GM12878 (cell line): Measurements from ENCODE around the gene CFAP410. TPM values are rescaled to one million over a fixed set of nuclear protein-coding genes. Genes with fewer than 3 reads are reported as not detected.

Experiments
- ATAC-seq: fragments of 200-7000 bp; cut with Tn5 transposase; 3 replicates; pipeline ENCODE4 v1.9.1; 2020; ENCODE audit warnings: mild to moderate bottlenecking, moderate library complexity
- BruUV-seq: library from RNA; stranded (reverse); fragments of 400-500 nt; replicated peaks from 2 replicates; lab custom pipeline; 2021; lab: Mats Ljungman, UMichigan
- CTCF ChIA-PET: fragments of 300-600 bp; sonication (Branson Sonifier 250); formaldehyde crosslinking; extraction: SDS; loops from one replicate; lab custom pipeline; 2021; ENCODE audit warnings: inconsistent platforms; lab: Yijun Ruan, JAX
- POLR2A ChIA-PET: fragments of 350-600 bp; formaldehyde crosslinking; extraction: SDS; loops from one replicate; lab custom pipeline; 2021; ENCODE audit warnings: inconsistent platforms; lab: Charles Lee
- RAD21 ChIA-PET: fragments of 300-600 bp; sonication (Branson Sonifier 250); formaldehyde crosslinking; loops from one replicate; lab custom pipeline; 2023; ENCODE audit warnings: antibody characterized with exemption; ENCODE audit not compliant: unreplicated experiment; lab: Charles Lee
- SMC1A ChIA-PET: fragments of 300-600 bp; sonication (Branson Sonifier 250); formaldehyde crosslinking; loops from one replicate; lab custom pipeline; 2023; ENCODE audit not compliant: unreplicated experiment, uncharacterized antibody; lab: Charles Lee
- DNase-seq: peaks from one replicate; pipeline ENCODE4 v3.0.0-alpha.2; 2011; ENCODE audit warnings: low read depth, low spot score
- FAIRE-seq: peaks from 3 replicates; lab custom pipeline; 2011; peaks lifted over from hg19 to GRCh38; lab: Jason Lieb, UNC
- H2AFZ ChIP-seq: 2 replicates; pipeline ENCODE4 v1.6.0; 2011; ENCODE audit warnings: low read depth, low read length, control low read depth; ENCODE audit not compliant: control insufficient read depth
- H3K27ac ChIP-seq: 2 replicates; pipeline ENCODE4 v1.5.1; 2011; ENCODE audit warnings: control low read depth; ENCODE audit not compliant: control insufficient read depth, insufficient read depth
- H3K27me3 ChIP-seq, 2 experiments: replicated peaks in 1 of 2; 2 replicates each; pipeline versions ENCODE4 v1.6.0 to v1.6.1; 2011; ENCODE audit warnings: low read length in 1 of 2; ENCODE audit not compliant: control insufficient read depth in 2 of 2, insufficient read depth in 2 of 2
- H3K36me3 ChIP-seq, 2 experiments: 2 replicates each; pipeline ENCODE4 v1.5.1; 2011; ENCODE audit warnings: low read length in 1 of 2; ENCODE audit not compliant: control insufficient read depth in 2 of 2, insufficient read depth in 2 of 2
- H3K4me1 ChIP-seq: 2 replicates; pipeline ENCODE4 v1.6.1; 2011; ENCODE audit warnings: mild to moderate bottlenecking, low read length, moderate library complexity, mixed read lengths; ENCODE audit not compliant: control insufficient read depth, insufficient read depth
- H3K4me2 ChIP-seq: 2 replicates; pipeline ENCODE4 v1.6.0; 2011; ENCODE audit warnings: control low read depth; ENCODE audit not compliant: control insufficient read depth, insufficient read depth
- H3K4me3 ChIP-seq: fragments of 200-600 bp; sonication (generic); 2 replicates; pipeline ENCODE4 v1.5.1; 2016
- H3K79me2 ChIP-seq: 2 replicates; pipeline ENCODE4 v1.6.0; 2011; ENCODE audit warnings: low read length; ENCODE audit not compliant: control insufficient read depth, insufficient read depth
- H3K9ac ChIP-seq: 2 replicates; pipeline ENCODE4 v1.8.0; 2011; ENCODE audit warnings: low read length, control low read depth, mixed read lengths; ENCODE audit not compliant: control insufficient read depth, insufficient read depth
- H3K9me3 ChIP-seq: replicated peaks from 3 replicates; pipeline ENCODE4 v1.5.1; 2011; ENCODE audit warnings: mild to moderate bottlenecking, low read length; ENCODE audit not compliant: control insufficient read depth, insufficient read depth
- H4K20me1 ChIP-seq: 2 replicates; pipeline ENCODE4 v1.6.0; 2011; ENCODE audit not compliant: control insufficient read depth, insufficient read depth
- CEBPB ChIP-seq, 2 experiments: fragments of 150-350 bp in 1 of 2; IDR thresholded peaks; 2 replicates each; pipeline ENCODE4 v1.6.1; 2012 to 2014; ENCODE audit warnings: low read depth in 2 of 2, low read length in 2 of 2, borderline replicate concordance in 1 of 2, inconsistent platforms in 1 of 2
- CTCF ChIP-seq, 3 experiments: IDR thresholded peaks in 2 of 3; conservative IDR thresholded peaks in 1 of 3; 2 replicates each; pipeline ENCODE4 v1.5.1; 2011; ENCODE audit warnings: low read depth in 3 of 3, low read length in 3 of 3, mild to moderate bottlenecking in 3 of 3, control low read depth in 2 of 3, moderate library complexity in 2 of 3, inconsistent platforms in 1 of 3, mixed read lengths in 1 of 3; ENCODE audit not compliant: control insufficient read depth in 2 of 3, insufficient read depth in 1 of 3; ENCODE audit errors: extremely low read depth in 1 of 3
- HCFC1 ChIP-seq: fragments of 150-350 bp; IDR thresholded peaks from 2 replicates; pipeline ENCODE4 v1.6.1; 2014; ENCODE audit warnings: low read length
- KAT2A ChIP-seq: conservative IDR thresholded peaks from 2 replicates; pipeline ENCODE4 v1.6.1; 2011; ENCODE audit warnings: low read depth, low read length; ENCODE audit not compliant: control insufficient read depth
- LARP7 ChIP-seq: fragments of 450-650 bp; IDR thresholded peaks from 2 replicates; pipeline ENCODE4 v1.6.1; 2017; ENCODE audit warnings: mild to moderate bottlenecking
- MYB ChIP-seq: fragments of 150-350 bp; IDR thresholded peaks from 2 replicates; pipeline ENCODE4 v1.6.1; 2014; ENCODE audit warnings: mild to moderate bottlenecking, low read depth, low read length, borderline replicate concordance
- RUNX3 ChIP-seq: IDR thresholded peaks from 2 replicates; pipeline ENCODE4 v1.6.1; 2012; ENCODE audit warnings: low read length, inconsistent platforms
- SP1 ChIP-seq: IDR thresholded peaks from one replicate; pipeline ENCODE4 v1.6.1; 2011; ENCODE audit warnings: low read depth, low read length
- SREBF1 ChIP-seq: IDR thresholded peaks from 2 replicates; pipeline ENCODE4 v1.6.1; 2012; ENCODE audit warnings: mild to moderate bottlenecking, low read length
- TBL1XR1 ChIP-seq: IDR thresholded peaks from 2 replicates; pipeline ENCODE4 v1.6.1; 2012; ENCODE audit warnings: low read depth, low read length, improper control_type of control experiment
- TCF3 ChIP-seq: IDR thresholded peaks from 2 replicates; pipeline ENCODE4 v1.6.1; 2012; ENCODE audit warnings: low read depth, mild to moderate bottlenecking, low read length, borderline replicate concordance; ENCODE audit not compliant: insufficient read depth
- WGBS: methylation state at CpG from one replicate; pipeline ENCODE4 v1.1.6; 2016; ENCODE audit warnings: low lambda C conversion rate; ENCODE audit not compliant: insufficient replicate concordance, insufficient coverage; ENCODE audit errors: missing lambda C conversion rate; 5-methylcytosine and 5-hydroxymethylcytosine counted together
- in situ Hi-C: fragments of 300-500 bp; cut with MboI; formaldehyde crosslinking; loops from 9 replicates; pipeline ENCODE4 v1.14.3; 2018; ENCODE audit warnings: mixed read lengths
- intact Hi-C: fragments of 100-400 bp; cut with micrococcal nuclease; formaldehyde crosslinking; loops from one replicate; pipeline ENCODE4 v1.14.2; 2022; ENCODE audit not compliant: unreplicated experiment
- polyA plus RNA-seq, 11 experiments: library from polyadenylated mRNA; depleted of rRNA in 4 of 11; unstranded in 6 of 11; stranded (reverse) in 5 of 11; fragments of >200 nt; fragmentation: Nextera tagmentation in 4 of 11; fragmentation: Illumina TruSeq in 1 of 11; extraction: Ambion mirVana in 4 of 11; extraction: Trizol in 1 of 11; gene quantifications; 1 replicate in 1 of 11; 2 replicates in 10 of 11; pipeline versions ENCODE4 v1.2.1 to v1.2.3, GENCODE V29; 2011 to 2016; ENCODE audit warnings: inconsistent platforms in 2 of 11, missing spikeins in 2 of 11, low read depth in 1 of 11
- total RNA-seq, 4 experiments: library from RNA; depleted of rRNA in 3 of 4; stranded (reverse); fragments of >200 nt in 3 of 4; fragmentation: Illumina TruSeq in 1 of 4; extraction: Trizol in 1 of 4; gene quantifications; 2 replicates each; pipeline versions ENCODE4 v1.2.1 to v1.2.3, GENCODE V29; 2013 to 2021

CFAP410 gene
- total and polyA plus RNA-seq, 10 of the 15 experiments (the other 5 are each of a cell fraction or from before 2014, with no cell fraction given), result 0.14 to 24.8 (median 11.3) TPM

GRCh38 chr21:44377922-44378645 is 38.9 kb upstream of the CFAP410 start:
- no peaks in the 10 kb centered on the region for H3K79me2 ChIP-seq
- CTCF ChIA-PET, result interaction anchor here (0.5 kb wide), 1 partner anchor 1058 kb away, joined by 3 read pairs; no protein-coding TSS in a partner anchor
- intact Hi-C loops, result no loop called here

GRCh38 chr21:44377201-44377921 is 38.2 kb upstream of the CFAP410 start:
- Histone ChIP-seq H3K36me3 (no peaks in the 10 kb centered on the region; a peak in 1 of 4 replicates), H3K79me2 (no peaks in the 10 kb centered on the region)

More at GRCh38 chr21:44377922-44378645, 38.9 kb upstream of the CFAP410 start:
- no peak for TF ChIP-seq SREBF1
- no peak for TF ChIP-seq SP1
- no peak for TF ChIP-seq TCF3
- no peak for TF ChIP-seq CEBPB (IDR thresholded peaks at IDR 0.05; ENCODE audit: borderline replicate concordance in 1 of 2, low read depth in 2 of 2, low read length in 2 of 2)
- TF ChIP-seq MYB, result no peak
- TF ChIP-seq HCFC1, result no peak
- BruUV-seq, result no TSS peak
- no peak for DNase-seq
- Histone ChIP-seq H3K4me1 (peaks cover 3% of the 10 kb centered on the region; the same call in 1 of the 2 replicates), H3K9me3 (peaks cover 5% of the 10 kb centered on the region; the same call in 1 of the 3 replicates), H3K27me3 (no peaks in the 10 kb centered on the region), H3K36me3 (no peaks in the 10 kb centered on the region; a peak in 1 of 4 replicates), H3K9ac (no peak overlapping the region), H2AFZ (no peak overlapping the region), H3K4me2 (no peak overlapping the region), H4K20me1 (no peaks in the 10 kb centered on the region), H3K4me3 (no peak overlapping the region), H3K27ac (no peak overlapping the region)
- in situ Hi-C loops, result loop anchor here (5.0 kb wide), 1 partner anchor 74 kb away; no protein-coding TSS in a partner anchor
- no peak for ATAC-seq
- RAD21 ChIA-PET, result no interaction called here
- no peak for FAIRE-seq
- POLR2A ChIA-PET, result no interaction called here
- SMC1A ChIA-PET, result no interaction called here
- WGBS, result 74% methylated on average over 21 of the region's 22 CpGs

More at GRCh38 chr21:44377201-44377921, 38.2 kb upstream of the CFAP410 start:
- Histone ChIP-seq H4K20me1 (no peaks in the 10 kb centered on the region), H3K9ac (no peak overlapping the region), H3K27me3 (no peaks in the 10 kb centered on the region), H3K4me2 (no peak overlapping the region), H3K9me3 (no peaks in the 10 kb centered on the region; the same call in 2 of the 3 replicates)
- intact Hi-C loops, result no loop called here
- 69% methylated on average over 24 of the region's 24 CpGs for whole genome bisulfite sequencing
- no peak for ATAC-seq
- TF ChIP-seq LARP7 (no peak), TBL1XR1 (no peak), RUNX3 (no peak), CTCF (IDR thresholded peaks at IDR 0.05 in 2 of 3, conservative IDR thresholded peaks at IDR 0.05 in 1 of 3; ENCODE audit: control insufficient read depth in 2 of 3, extremely low read depth in 1 of 3, insufficient read depth in 1 of 3, low read depth in 3 of 3, low read length in 3 of 3) (peak in 1 of 3 experiments; percentile 8; a peak in 1 of 6 replicates), KAT2A (no peak)
- TF ChIP-seq, all 136 proteins: peak for 1
- no TSS peak for BruUV-seq
- FAIRE-seq (no peak), DNase-seq (no peak)
- Histone ChIP-seq H3K4me1 (peaks cover 3% of the 10 kb centered on the region; the same call in 1 of the 2 replicates), H3K4me3 (no peak overlapping the region), H3K27ac (no peak overlapping the region), H2AFZ (no peak overlapping the region)
- ChIA-PET RAD21 (no interaction called here), SMC1A (no interaction called here), CTCF (no interaction called here), POLR2A (no interaction called here)
- in situ Hi-C loops, result loop anchor here (5.0 kb wide), 1 partner anchor 75 kb away; no protein-coding TSS in a partner anchor
